HL-60 (cell line): ENCODE measurements around the gene TMEM30A.

ENCODE experiments used
- GABPA ChIP-seq: IDR thresholded peaks from 2 replicates; pipeline ENCODE4 v1.6.1; 2012; ENCODE audit warnings: low read depth
- POLR2AphosphoS5 ChIP-seq: IDR thresholded peaks from 2 replicates; pipeline ENCODE4 v1.6.1; 2012; ENCODE audit warnings: low read depth
- TF ChIP-seq, protein P1 (sequence below): IDR thresholded peaks from one replicate; pipeline ENCODE4 v1.5.1; 2011; ENCODE audit warnings: low read length, control low read depth, inconsistent platforms; ENCODE audit not compliant: insufficient read depth
- TF ChIP-seq, protein P2 (sequence below): IDR thresholded peaks from 2 replicates; pipeline ENCODE4 v1.6.1; 2012; ENCODE audit warnings: low read depth; ENCODE audit not compliant: insufficient replicate concordance

DNA sequence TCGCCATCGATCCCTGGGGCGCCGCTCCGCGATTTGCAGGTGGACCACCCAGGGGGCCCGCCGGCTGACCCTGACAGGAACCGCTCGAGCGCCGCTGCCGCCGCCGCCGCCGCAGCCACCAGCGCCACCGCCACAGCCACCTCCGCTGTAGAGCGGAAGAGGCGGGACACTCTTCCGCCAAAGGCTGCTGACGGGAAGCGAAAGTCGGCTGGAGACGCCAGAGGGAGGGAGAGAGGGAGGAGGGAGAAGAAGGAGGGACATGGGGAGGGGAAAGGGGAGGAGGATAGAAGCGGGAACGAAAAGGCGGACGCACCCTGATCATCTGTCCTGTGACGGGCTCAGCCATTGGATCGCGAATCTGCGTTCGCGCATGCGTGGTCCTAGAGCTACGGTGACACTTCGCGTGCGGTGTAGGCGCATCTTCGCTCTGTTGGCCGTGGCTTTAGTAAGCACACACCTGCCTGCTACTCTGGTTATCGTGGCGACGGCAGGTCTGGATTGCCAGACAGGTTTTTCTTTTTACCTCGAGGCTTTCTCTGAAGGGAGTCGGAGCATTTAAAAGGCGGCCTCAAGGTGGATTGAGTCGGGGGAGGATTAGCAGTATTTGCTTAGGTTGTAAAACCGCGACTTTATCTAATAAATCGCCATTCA is at the start of gene TMEM30A:
- TF ChIP-seq, protein P1, sequence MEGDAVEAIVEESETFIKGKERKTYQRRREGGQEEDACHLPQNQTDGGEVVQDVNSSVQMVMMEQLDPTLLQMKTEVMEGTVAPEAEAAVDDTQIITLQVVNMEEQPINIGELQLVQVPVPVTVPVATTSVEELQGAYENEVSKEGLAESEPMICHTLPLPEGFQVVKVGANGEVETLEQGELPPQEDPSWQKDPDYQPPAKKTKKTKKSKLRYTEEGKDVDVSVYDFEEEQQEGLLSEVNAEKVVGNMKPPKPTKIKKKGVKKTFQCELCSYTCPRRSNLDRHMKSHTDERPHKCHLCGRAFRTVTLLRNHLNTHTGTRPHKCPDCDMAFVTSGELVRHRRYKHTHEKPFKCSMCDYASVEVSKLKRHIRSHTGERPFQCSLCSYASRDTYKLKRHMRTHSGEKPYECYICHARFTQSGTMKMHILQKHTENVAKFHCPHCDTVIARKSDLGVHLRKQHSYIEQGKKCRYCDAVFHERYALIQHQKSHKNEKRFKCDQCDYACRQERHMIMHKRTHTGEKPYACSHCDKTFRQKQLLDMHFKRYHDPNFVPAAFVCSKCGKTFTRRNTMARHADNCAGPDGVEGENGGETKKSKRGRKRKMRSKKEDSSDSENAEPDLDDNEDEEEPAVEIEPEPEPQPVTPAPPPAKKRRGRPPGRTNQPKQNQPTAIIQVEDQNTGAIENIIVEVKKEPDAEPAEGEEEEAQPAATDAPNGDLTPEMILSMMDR = no peak
- TF ChIP-seq, protein P2, sequence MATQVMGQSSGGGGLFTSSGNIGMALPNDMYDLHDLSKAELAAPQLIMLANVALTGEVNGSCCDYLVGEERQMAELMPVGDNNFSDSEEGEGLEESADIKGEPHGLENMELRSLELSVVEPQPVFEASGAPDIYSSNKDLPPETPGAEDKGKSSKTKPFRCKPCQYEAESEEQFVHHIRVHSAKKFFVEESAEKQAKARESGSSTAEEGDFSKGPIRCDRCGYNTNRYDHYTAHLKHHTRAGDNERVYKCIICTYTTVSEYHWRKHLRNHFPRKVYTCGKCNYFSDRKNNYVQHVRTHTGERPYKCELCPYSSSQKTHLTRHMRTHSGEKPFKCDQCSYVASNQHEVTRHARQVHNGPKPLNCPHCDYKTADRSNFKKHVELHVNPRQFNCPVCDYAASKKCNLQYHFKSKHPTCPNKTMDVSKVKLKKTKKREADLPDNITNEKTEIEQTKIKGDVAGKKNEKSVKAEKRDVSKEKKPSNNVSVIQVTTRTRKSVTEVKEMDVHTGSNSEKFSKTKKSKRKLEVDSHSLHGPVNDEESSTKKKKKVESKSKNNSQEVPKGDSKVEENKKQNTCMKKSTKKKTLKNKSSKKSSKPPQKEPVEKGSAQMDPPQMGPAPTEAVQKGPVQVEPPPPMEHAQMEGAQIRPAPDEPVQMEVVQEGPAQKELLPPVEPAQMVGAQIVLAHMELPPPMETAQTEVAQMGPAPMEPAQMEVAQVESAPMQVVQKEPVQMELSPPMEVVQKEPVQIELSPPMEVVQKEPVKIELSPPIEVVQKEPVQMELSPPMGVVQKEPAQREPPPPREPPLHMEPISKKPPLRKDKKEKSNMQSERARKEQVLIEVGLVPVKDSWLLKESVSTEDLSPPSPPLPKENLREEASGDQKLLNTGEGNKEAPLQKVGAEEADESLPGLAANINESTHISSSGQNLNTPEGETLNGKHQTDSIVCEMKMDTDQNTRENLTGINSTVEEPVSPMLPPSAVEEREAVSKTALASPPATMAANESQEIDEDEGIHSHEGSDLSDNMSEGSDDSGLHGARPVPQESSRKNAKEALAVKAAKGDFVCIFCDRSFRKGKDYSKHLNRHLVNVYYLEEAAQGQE = peak; percentile 54
- peak; percentile 86 for TF ChIP-seq GABPA
- TF ChIP-seq POLR2AphosphoS5 = peak; percentile 92
